Caki2 (cell line): Measurements from ENCODE around the gene YEATS4. TPM values are rescaled to one million over a fixed set of nuclear protein-coding genes. Genes with fewer than 3 reads are reported as not detected.

ENCODE experiments used
- DNase-seq: peaks from one replicate; pipeline ENCODE4 v3.0.0-alpha.2; 2015; ENCODE audit warnings: low read depth
- in situ Hi-C: cut with HindIII; loops from 2 replicates; pipeline ENCODE4 v1.10.0; 2016; ENCODE audit warnings: low sequenced_read_pairs, low pct_unique_long_range_greater_than_20kb, mixed read lengths
- total RNA-seq: library from RNA; depleted of rRNA; stranded (reverse); fragments of >200 nt; shearing (Covaris generic); gene quantifications from 2 replicates; pipeline ENCODE4 v1.2.3, GENCODE V29; 2014; ENCODE audit warnings: low replicate concordance

The YEATS4 gene
- total RNA-seq, 1 experiment from 2014 or later: 99.7 TPM

DNA sequence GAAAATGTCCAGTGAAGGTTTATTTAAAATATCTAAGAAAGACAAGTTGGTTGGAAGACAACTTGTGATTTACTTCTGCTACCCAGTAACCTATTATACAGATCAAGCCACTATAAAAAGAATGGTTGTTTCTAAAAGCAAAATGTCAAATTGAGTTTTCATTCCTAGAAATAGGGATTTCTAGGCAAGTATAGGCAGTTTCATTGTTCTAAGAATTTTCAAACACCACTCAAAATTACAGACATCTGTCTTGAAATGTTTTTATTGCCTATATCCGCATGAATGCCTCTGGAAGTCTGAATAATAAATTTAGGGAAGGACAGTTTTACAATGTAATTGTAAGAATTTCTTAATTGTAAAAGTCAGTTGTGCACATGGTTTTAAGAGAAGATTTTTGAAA is 8.6 kb downstream of the YEATS4 start:
- DNase-seq: no peak
- in situ Hi-C loops: no loop called here

DNA sequence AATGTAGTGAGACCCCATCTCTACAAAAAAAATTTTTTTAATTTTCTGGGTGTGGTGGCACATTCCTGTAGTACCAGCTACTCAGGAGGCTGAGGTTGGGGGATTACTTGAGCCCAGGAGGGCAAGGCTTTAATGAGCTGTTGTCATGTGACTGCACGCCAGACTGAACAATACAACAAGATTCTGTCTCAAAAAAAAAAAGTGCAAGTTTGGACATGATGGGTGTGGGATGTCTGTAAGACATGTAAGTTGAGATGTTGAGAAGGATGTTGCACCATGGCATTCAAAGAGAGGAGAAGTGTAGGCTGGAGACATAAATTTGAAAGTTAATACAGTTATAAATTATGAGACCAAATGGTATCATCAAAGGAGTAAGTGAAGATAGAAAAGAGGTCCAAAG is 23.5 kb downstream of the YEATS4 start:
- peak; percentile 33 for DNase-seq
- in situ Hi-C loops: no loop called here

DNA sequence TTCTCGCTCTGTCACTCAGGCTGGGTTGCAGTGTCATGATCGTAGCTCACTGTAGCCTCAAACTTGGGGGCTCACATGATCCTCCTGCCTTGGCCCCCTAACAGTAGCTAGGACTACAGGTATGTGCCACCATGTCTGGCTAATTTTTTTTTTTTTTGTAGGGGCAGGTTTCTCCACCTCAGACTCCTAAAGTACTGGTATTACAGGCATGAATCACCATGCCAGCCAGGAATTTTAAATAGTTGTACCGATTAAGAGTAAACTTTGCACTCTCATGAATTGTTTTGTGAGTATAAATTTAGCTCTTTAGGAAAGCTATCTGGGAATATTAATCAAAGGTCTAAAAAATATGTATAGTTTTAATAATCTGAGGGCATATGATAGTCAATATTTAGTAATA is 25.5 kb downstream of the YEATS4 start:
- no peak for DNase-seq
- in situ Hi-C loops: no loop called here

DNA sequence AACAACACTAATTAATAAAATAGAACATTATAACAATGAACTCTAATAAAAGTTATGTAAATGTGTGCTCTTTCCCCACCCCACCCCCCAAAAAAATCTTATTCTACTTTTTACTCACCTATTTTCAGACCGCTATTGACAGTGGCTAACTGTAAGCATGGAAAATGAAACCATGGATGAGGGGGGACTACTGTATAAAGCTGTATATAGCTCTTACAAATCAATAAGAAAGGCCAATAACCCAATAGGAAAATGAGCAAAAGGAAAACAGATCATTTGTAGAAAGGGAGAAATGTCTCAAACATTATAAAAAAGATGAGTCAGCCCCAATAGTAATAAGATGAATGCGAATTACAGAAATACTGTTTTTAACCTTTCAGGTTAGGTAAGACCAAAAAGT is 27.4 kb downstream of the YEATS4 start:
- no peak for DNase-seq
- in situ Hi-C loops: no loop called here

DNA sequence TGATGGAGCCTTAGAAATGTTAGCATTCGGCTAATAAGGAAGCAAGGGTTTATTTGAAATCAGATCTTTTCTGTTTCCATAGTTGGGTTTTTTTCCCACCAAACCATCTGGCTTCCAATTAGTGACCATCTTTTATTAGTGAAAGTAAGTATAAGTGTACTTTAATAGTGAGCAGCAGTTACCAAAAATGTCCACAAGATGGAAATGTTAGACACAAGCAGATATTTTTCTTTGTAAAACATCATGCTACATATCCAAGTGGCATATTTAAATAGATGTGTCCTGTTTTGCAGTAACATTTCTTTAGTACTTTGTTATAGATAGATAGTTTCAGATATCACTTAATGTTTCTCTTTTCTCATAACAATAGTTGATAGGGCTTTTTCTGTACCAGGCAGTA is 28.8 kb downstream of the YEATS4 start:
- in situ Hi-C loops: no loop called here
- peak; percentile 47 for DNase-seq

DNA sequence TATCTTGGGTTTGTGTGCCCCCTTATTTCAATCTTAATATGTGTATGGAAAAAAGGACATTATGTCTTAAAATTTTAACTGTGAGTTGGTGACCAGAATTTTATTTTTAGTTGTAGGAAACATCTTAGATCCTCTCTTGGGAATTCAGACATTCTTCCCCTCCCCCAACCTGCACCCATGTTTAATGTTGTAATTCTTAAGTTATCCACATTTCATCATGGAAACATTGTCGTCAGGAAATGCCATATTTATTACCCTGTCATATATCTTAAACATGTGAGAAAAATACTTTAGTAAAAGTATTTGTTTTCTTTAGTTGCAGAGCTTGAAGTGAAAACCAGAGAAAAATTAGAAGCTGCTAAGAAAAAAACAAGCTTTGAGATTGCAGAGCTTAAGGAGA is 30.3 kb downstream of the YEATS4 start:
- in situ Hi-C loops: no loop called here
- no peak for DNase-seq

DNA sequence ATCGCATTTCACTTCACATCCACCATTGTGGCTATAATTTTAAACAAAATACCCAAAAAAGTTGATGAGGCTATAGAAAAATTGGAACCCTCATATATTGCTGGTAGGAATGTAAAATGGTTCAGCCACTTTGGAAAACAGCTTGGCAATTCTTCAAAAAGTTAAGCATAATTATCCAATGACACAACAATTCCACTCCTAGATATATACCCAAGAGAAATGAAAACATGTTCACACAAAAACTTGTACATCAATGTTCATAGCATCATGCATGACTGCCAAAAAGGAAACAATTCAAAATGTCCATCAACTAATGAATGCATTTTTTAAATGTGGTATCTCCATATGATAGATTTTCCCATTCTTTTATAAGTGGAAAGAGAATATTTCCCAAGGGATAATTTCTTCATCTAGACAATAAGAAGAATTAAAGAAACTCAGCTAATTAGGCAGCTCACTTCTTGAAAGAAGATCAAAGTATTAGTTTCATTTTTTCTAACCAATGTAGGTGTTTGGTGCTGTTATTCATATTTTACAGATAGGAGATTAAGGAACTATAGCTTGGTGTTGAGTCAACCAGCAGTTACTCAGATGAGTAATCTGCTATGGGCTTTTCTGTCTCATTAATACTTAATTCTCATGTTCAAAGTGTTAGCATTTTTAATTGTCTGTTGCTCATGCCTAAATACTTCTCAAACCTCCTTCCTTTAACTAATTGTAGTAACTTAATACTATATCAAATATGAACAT is 32.8 kb downstream of the YEATS4 start:
- in situ Hi-C loops: no loop called here
- no peak for DNase-seq

DNA sequence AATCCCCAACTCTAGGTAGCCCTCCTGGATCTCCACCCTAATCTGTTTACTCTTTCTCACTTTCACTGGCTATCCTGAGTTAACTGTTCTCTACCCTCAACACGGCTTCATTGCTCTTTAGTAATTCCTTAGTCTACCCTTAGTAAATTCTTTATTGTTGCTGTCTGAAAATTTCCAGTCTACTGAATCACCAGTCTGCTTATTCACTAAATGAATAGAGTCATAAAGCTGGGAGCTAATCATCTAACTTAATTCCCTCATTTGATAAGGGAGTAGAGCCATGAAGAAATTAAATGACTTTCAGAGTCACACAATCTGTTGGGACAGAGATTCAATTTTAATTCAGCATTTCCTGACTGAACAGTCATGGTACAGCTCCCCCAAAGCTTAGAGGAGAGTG is 36.5 kb downstream of the YEATS4 start:
- no peak for DNase-seq
- in situ Hi-C loops: no loop called here

DNA sequence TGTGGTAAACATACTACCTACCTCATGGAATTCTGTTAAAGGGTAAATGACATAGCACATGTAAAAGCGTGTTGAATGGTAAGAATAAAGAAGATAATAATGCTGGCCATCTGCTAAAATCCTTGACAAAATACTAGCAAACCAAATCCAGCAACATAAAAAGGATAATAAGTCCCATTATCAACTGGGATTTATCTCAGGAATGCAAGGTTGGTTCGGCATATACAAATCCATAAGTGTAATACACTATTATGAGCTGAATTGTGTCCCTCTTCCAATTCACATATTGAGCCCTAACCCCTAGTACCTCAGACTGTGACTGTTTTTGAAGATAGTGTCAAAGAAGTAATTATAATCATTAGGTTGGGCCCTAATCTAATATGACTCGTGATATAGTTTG is 37.4 kb downstream of the YEATS4 start:
- in situ Hi-C loops: no loop called here
- no peak for DNase-seq

DNA sequence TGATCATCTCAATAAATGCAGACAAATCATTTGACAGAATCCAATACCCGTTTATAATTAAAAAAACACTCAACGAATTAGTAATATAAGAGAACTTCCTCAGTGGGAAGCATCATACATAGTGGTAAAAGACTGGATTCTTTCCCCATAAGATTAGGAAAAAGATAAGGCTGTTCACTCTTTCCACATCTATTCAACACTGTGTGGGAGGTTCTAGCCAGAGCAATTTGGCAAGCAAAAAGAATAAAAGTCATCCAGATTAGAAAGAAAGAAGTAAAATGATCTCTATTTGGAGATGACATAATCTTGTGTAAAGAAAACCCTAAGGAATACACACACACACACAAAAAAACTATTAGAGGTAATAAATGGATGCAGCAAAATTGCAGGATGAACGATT is 38.4 kb downstream of the YEATS4 start:
- no peak for DNase-seq
- in situ Hi-C loops: no loop called here

DNA sequence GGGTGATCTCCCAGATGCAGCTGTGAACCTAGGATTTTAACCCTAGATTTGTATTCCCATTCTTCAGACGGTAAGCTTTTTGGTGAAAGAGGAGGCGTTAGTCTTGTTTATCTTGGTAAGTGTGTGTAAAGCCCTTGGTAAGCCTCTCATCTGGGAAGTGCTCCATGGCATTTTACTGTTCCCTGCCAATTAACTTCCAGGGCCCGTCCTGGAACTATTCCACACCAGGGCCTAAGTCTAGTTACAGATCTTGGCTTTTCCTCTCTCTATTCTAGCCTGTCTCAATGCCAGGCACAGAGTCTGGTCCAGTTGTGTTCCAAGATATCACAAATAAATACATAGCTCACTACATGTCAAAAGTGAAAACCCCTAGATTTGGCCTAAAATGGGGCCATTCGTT is 42.4 kb downstream of the YEATS4 start:
- DNase-seq: no peak
- in situ Hi-C loops: no loop called here

DNA sequence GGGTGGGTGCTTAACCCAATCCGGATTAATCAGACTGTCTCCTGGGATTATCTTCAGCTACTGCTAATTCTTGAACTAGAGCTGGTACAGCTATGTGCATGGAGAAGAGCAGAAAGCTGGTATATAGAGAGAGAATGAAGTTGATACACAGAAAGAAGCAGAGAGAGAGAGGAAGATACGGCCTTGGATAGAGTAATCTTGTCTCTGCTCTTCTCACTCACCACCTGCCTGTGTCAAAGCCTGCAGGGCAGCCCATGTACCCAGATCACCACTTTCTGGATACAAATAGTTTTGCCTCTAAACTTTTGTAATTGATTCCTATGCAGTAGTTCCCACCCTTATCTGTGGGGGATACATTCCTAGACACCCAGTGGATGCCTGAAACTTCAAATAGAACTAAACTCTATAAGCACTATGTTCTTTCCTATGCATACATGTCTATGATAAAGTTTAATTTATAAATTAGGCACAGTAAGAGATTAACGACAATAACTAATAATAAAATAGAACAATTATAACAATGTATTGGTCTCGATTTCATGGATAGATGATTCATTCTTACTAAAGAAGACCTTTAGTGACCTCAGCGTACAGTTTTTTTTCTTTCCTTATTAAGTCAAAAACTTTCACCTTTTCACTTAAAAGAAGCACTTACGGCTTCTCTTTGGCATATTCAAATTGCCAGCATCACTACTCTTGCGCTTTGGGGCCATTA is 45.5 kb downstream of the YEATS4 start:
- DNase-seq: no peak
- in situ Hi-C loops: no loop called here

DNA sequence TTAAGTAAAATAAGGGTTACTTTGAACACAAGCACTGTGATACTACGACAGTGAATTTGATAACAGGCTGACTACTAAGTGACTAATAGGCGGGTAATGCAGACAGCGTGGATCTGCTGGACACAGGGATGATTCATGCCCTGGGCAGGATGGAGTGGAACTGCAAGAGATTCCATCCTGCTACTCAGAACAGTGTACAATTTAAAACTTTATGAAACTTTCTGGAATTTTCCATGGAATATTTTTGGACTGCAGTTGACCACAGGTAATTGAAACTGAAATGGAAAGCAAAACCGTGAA is 46.0 kb downstream of the YEATS4 start:
- in situ Hi-C loops: no loop called here
- DNase-seq: peak; percentile 90

DNA sequence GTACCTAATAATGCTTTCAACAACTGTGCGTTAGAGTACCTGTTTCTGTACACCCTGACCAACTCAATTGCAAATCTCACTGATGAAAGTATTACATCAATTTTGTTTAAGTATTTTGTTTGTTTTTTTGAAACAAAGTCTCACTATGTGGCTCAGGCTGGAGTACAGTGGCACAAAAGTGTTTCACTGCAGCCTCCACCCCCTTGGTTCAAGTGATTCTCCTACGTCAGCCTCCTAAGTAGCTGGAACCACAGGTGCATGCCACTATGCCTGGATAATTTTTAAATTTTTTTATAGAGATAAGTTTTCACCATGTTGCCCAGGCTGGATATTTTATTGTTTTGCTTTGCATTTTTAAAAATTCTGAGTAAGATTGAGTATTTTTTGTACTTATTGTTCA is 46.7 kb downstream of the YEATS4 start:
- no peak for DNase-seq
- in situ Hi-C loops: no loop called here

DNA sequence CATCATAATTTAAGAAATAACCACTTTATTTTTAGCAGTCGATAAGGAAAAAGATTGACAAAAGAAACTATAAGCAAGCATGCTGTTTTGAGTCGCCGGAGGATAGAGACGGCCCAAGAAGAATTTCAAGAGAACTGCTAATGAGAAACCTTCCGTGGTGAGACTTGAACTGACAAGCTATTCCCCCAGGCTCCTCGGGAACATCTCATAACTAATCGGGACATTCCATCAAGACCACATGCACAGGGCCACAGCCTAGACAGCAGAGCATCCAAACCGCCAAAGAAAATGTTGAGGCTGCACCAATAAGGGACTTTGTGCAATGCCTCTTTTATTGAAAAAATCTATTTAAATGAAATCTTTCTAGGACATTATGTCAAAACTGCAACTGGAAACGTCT is 51.0 kb downstream of the YEATS4 start:
- no peak for DNase-seq

DNA sequence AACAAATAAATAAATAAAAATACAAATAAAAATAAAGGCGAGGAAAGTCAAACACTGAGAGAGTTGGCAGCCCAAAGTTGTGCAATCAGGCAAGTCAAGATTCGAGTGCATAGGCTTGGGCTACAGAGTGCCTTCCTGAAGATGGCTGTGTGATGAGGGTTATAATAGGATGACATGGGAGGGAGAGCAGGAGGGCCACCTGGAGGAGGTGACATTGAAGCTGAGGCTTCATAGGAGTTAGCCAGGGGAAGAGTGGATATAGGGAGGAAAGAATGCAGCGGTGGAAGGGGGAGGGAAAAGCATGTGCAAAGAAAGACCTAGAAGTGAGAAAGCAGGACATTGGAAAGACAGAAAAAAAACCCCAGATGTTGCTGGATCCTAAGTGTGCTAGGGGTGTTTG is 53.1 kb downstream of the YEATS4 start:
- no peak for DNase-seq
- in situ Hi-C loops: no loop called here

More for the DNA sequence above, 51.0 kb downstream of the YEATS4 start:
- in situ Hi-C loops: no loop called here

DNA sequence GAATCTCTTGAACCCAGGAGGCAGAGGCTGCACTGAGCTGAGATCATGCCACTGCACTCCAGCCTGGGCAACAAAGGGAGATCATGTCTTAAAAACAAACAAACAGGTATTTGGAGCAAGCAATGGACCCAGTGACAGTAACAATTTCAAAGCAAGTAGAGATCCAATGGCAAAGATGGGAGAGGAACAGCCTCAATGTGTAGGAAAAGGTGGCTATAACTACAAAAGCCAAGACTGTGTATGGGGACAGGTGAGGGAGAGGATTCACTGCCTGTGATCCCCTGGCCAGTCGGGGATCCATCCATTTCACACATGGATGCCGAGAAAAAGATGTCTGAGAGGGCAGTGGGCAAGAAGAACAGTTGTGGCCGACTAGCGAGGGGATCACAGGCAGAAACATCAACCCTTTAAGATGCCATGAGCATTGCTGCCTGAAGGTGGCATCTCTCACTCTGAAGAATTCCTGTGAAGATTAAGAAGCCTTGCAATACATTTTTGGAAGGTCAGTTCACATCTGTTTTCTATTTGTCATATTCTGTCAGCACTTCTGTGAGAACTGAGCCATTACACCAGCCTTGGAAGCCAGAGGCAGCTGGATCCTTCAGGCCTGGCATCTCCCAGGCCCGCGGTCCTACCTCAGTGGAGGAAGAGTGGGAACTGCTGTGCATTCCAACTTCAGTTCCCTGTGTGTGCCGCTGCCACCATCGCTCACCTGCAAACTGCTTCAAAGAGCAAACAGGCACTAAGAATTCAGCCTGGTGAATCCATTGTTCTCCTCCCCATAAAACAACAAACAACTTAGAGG is 56.1 kb downstream of the YEATS4 start:
- in situ Hi-C loops: no loop called here
- DNase-seq: peak; percentile 56

DNA sequence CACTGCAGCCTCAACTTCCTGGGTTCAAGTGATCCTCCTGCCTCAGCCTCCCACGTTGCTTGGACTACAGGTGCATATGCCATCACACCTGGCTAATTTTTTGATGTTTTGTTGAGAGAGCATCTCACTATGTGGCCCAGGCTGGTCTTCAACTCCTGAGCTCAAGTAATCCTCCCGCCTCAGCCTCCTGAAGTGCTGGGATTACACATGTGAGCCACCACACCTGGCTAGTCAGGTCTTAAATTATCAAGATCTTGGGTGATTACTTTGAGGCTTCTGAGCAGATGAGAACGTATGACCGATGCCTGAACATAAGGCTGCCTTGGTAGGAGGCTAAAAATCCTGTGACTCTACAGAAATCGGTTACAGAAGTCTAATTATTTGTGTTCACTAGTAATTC is 57.7 kb downstream of the YEATS4 start:
- DNase-seq: no peak
- in situ Hi-C loops: no loop called here

DNA sequence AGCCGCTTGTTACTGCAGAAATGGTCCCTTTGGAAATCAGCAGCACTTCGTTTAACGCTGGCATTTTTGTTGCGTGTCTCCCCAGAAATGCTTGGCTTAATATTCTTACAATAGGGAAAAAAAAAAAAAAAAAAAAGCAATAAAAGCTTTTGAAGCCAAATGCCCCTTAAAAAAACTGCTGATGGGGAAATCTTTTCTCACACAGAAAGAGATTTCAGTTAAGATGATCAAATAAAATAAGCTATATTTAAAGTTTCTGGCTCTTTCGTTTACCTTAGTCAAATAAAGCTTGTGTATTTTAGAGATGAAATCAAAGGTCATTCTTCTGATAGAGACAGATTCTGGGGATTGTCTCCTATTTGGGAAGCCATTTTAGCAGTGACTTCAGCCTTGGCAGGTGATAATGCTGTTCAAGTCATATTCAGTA is 58.2 kb downstream of the YEATS4 start:
- no peak for DNase-seq
- in situ Hi-C loops: no loop called here
